Tibial nerve (tissue), 4 donors: Measurements from ENCODE around the gene DOK3.

ENCODE experiments used
- EP300 ChIP-seq, 2 donors: sonication (generic); formaldehyde crosslinking; IDR thresholded peaks; one replicate each; pipeline ENCODE4 v1.6.1; 2017; ENCODE audit warnings: antibody characterized with exemption in 2 of 2, mild to moderate bottlenecking in 1 of 2
- POLR2A ChIP-seq, 2 donors: fragments of 450-650 bp; IDR thresholded peaks; one replicate each; pipeline ENCODE4 v1.6.1; 2017; ENCODE audit warnings: antibody characterized with exemption in 2 of 2, mild to moderate bottlenecking in 2 of 2, moderate library complexity in 2 of 2
- TF ChIP-seq, protein P1 (sequence below), 5 experiments: fragments of 200-600 bp in 3 of 5; fragments of 450-650 bp in 2 of 5; sonication (generic) in 3 of 5; IDR thresholded peaks; one replicate each; pipeline ENCODE4 v1.5.1; 2016 to 2019; ENCODE audit warnings: antibody characterized with exemption in 5 of 5, mild to moderate bottlenecking in 3 of 5, moderate library complexity in 2 of 5

DNA sequence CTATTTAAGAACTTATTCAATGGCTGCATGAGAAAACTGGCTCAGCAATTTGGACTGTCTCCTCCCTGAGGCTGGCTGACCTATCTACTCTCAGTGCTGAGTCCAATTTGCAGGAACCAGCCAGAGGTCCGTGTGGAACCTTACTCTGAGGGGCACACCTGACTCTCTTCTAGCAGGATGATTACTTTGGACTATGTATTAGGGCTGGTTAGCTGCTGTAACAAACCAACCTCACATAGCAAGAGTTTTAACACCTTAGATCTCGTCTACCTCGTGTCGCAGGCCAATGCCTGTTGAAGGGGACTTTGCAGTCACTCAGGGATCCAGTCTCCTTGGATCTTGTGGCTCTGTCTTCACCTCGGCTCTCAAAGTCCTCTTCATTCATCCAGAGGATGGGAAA lies 48.2 kb upstream of the DOK3 start:
- TF ChIP-seq, protein P1, sequence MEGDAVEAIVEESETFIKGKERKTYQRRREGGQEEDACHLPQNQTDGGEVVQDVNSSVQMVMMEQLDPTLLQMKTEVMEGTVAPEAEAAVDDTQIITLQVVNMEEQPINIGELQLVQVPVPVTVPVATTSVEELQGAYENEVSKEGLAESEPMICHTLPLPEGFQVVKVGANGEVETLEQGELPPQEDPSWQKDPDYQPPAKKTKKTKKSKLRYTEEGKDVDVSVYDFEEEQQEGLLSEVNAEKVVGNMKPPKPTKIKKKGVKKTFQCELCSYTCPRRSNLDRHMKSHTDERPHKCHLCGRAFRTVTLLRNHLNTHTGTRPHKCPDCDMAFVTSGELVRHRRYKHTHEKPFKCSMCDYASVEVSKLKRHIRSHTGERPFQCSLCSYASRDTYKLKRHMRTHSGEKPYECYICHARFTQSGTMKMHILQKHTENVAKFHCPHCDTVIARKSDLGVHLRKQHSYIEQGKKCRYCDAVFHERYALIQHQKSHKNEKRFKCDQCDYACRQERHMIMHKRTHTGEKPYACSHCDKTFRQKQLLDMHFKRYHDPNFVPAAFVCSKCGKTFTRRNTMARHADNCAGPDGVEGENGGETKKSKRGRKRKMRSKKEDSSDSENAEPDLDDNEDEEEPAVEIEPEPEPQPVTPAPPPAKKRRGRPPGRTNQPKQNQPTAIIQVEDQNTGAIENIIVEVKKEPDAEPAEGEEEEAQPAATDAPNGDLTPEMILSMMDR (IDR thresholded peaks at IDR 0.05), result no peak
- TF ChIP-seq POLR2A (IDR thresholded peaks at IDR 0.05), result no peak
- TF ChIP-seq EP300 (IDR thresholded peaks at IDR 0.05), result no peak
